ENCODE data around the gene RPP25. TPM values are rescaled to one million over a fixed set of nuclear protein-coding genes. Genes with fewer than 3 reads are reported as not detected.

RPP25 gene
- polyA plus RNA-seq, 2 of the 4 experiments (the other 2 are of a cell fraction) = 8.8 to 13.7 TPM

DNA sequence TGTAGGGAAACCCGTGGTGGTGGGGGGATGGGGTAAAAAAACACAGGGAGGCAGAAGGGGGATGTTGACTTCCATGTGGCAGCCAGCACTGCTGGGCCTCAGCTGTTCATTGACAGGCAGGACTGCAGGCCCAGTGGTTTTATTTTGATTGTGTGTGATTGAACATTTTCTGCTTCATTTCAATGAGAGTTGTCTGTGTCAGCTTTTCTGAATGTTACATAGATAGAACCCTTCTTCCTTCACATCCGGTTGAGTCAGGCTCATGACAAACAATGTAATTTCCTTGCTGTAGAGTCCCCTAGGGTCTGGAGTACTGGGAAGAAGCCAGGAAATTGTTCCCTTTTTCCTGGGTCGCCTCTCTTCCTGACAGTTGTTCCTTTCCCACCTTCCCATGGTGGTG is 8.2 kb upstream of the RPP25 start:
- Histone ChIP-seq H3K4me2 (peak overlapping the region; percentile 31), H3K9me3 (no peaks in the 10 kb centered on the region), H3K4me3 (no peak overlapping the region), H3K4me1 (peaks cover 15% of the 10 kb centered on the region; the same call in 2 of the 3 replicates), H3K27ac (peak overlapping the region in 1 of 2 experiments; percentile 48; a peak in 2 of 6 replicates)
- 25% methylated on average over 3 of the region's 3 CpGs for WGBS (ENCODE audit: missing lambda C conversion rate)
- DNase-seq (ENCODE audit: low read depth in 1 of 2, low spot score in 1 of 2) (no peak), ATAC-seq (peak; percentile 37 to 40; a peak in 2 of 6 replicates), FAIRE-seq (no peak)
- ChIA-PET POLR2A (no interaction called here), CTCF (interaction anchor here (1.1 to 2.8 kb wide), 5 partner anchors 10 to 65 kb away, joined by 3 to 10 read pairs (median 7); no protein-coding TSS in a partner anchor)
- TF ChIP-seq MAFK (IDR thresholded peaks at IDR 0.05; ENCODE audit: partially characterized antibody) (peak; percentile 37), ESRRA (IDR thresholded peaks at IDR 0.05; ENCODE audit: borderline replicate concordance, low read length) (no peak)

GRCh38 chr15:74963213-74963612 is 6.6 kb upstream of the RPP25 start:
- H3K9me3 ChIP-seq = no peaks in the 10 kb centered on the region
- no peak overlapping the region for H3K27ac ChIP-seq
- H3K4me2 ChIP-seq = no peak overlapping the region
- no peak overlapping the region for H3K4me3 ChIP-seq
- TF ChIP-seq TP53 (CRISPR knock-in tag; IDR thresholded peaks at IDR 0.05) (no peak), MAZ (IDR thresholded peaks at IDR 0.05; ENCODE audit: borderline replicate concordance, low read depth, low read length) (no peak), CBX8 (IDR thresholded peaks at IDR 0.05) (no peak), MYC (IDR thresholded peaks at IDR 0.05; ENCODE audit: borderline replicate concordance, low read length) (no peak), KDM1A (IDR thresholded peaks at IDR 0.05; ENCODE audit: low read depth) (no peak), NFE2L2 (conservative IDR thresholded peaks at IDR 0.05; ENCODE audit: low read length) (no peak), CHD2 (IDR thresholded peaks at IDR 0.05; ENCODE audit: low read length, partially characterized antibody) (no peak)
- TF ChIP-seq, protein P1, sequence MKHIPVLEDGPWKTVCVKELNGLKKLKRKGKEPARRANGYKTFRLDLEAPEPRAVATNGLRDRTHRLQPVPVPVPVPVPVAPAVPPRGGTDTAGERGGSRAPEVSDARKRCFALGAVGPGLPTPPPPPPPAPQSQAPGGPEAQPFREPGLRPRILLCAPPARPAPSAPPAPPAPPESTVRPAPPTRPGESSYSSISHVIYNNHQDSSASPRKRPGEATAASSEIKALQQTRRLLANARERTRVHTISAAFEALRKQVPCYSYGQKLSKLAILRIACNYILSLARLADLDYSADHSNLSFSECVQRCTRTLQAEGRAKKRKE (CRISPR knock-in tag; IDR thresholded peaks at IDR 0.05; ENCODE audit: low read depth) = no peak
- TF ChIP-seq, protein P2, sequence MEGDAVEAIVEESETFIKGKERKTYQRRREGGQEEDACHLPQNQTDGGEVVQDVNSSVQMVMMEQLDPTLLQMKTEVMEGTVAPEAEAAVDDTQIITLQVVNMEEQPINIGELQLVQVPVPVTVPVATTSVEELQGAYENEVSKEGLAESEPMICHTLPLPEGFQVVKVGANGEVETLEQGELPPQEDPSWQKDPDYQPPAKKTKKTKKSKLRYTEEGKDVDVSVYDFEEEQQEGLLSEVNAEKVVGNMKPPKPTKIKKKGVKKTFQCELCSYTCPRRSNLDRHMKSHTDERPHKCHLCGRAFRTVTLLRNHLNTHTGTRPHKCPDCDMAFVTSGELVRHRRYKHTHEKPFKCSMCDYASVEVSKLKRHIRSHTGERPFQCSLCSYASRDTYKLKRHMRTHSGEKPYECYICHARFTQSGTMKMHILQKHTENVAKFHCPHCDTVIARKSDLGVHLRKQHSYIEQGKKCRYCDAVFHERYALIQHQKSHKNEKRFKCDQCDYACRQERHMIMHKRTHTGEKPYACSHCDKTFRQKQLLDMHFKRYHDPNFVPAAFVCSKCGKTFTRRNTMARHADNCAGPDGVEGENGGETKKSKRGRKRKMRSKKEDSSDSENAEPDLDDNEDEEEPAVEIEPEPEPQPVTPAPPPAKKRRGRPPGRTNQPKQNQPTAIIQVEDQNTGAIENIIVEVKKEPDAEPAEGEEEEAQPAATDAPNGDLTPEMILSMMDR (IDR thresholded peaks at IDR 0.05) = no peak
- ChIA-PET POLR2A (no interaction called here), CTCF (interaction anchor here (1.2 to 7.9 kb wide), 5 partner anchors 13 to 241 kb away, joined by 3 to 54 read pairs (median 7); no protein-coding TSS in a partner anchor)
- DNase-seq (ENCODE audit: low read depth in 1 of 2, low spot score in 1 of 2) (no peak), ATAC-seq (no peak), FAIRE-seq (no peak)
- 85% methylated on average over 4 of the region's 4 CpGs for WGBS (ENCODE audit: missing lambda C conversion rate)
- H3K4me1 ChIP-seq = peaks cover 21% of the 10 kb centered on the region

DNA sequence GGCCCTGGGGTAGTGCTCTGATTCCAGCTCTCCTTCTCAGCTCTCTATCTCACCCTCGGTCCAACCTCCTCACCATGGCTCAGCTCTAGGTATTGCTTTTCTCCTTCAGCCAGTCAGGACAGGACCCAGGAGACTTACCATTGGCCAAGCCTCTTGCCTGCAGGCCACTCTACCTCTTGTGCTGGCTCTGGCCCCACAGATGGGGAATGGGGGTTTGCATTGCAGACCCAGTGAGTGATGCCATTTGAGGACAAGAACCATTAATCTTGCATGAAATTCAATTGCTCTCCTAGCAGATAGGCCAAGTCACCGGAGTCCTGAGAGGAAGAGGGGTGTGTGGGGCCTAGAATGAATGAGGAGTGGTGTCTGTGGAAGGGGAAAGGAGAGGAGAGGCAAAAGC is 6.1 kb upstream of the RPP25 start:
- H3K4me3 ChIP-seq = no peak overlapping the region
- ChIA-PET POLR2A (no interaction called here), CTCF (interaction anchor here (1.0 to 7.9 kb wide), 6 partner anchors 13 to 242 kb away, joined by 3 to 54 read pairs (median 6); no protein-coding TSS in a partner anchor)
- no peak for TF ChIP-seq KDM1A (IDR thresholded peaks at IDR 0.05; ENCODE audit: low read depth)
- TF ChIP-seq, protein P3, sequence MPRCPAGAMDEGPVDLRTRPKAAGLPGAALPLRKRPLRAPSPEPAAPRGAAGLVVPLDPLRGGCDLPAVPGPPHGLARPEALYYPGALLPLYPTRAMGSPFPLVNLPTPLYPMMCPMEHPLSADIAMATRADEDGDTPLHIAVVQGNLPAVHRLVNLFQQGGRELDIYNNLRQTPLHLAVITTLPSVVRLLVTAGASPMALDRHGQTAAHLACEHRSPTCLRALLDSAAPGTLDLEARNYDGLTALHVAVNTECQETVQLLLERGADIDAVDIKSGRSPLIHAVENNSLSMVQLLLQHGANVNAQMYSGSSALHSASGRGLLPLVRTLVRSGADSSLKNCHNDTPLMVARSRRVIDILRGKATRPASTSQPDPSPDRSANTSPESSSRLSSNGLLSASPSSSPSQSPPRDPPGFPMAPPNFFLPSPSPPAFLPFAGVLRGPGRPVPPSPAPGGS (IDR thresholded peaks at IDR 0.05) = no peak
- TF ChIP-seq, protein P4, sequence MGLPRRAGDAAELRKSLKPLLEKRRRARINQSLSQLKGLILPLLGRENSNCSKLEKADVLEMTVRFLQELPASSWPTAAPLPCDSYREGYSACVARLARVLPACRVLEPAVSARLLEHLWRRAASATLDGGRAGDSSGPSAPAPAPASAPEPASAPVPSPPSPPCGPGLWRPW (IDR thresholded peaks at IDR 0.05) = no peak
- TF ChIP-seq RNF2 (IDR thresholded peaks at IDR 0.05; ENCODE audit: borderline replicate concordance, low read depth) = no peak
- no peak for TF ChIP-seq HEYL (CRISPR knock-in tag; IDR thresholded peaks at IDR 0.05)
- TF ChIP-seq CEBPB (IDR thresholded peaks at IDR 0.05) = no peak
- TF ChIP-seq, protein P5, sequence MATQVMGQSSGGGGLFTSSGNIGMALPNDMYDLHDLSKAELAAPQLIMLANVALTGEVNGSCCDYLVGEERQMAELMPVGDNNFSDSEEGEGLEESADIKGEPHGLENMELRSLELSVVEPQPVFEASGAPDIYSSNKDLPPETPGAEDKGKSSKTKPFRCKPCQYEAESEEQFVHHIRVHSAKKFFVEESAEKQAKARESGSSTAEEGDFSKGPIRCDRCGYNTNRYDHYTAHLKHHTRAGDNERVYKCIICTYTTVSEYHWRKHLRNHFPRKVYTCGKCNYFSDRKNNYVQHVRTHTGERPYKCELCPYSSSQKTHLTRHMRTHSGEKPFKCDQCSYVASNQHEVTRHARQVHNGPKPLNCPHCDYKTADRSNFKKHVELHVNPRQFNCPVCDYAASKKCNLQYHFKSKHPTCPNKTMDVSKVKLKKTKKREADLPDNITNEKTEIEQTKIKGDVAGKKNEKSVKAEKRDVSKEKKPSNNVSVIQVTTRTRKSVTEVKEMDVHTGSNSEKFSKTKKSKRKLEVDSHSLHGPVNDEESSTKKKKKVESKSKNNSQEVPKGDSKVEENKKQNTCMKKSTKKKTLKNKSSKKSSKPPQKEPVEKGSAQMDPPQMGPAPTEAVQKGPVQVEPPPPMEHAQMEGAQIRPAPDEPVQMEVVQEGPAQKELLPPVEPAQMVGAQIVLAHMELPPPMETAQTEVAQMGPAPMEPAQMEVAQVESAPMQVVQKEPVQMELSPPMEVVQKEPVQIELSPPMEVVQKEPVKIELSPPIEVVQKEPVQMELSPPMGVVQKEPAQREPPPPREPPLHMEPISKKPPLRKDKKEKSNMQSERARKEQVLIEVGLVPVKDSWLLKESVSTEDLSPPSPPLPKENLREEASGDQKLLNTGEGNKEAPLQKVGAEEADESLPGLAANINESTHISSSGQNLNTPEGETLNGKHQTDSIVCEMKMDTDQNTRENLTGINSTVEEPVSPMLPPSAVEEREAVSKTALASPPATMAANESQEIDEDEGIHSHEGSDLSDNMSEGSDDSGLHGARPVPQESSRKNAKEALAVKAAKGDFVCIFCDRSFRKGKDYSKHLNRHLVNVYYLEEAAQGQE (IDR thresholded peaks at IDR 0.05) = no peak
- TF ChIP-seq RCOR1 (IDR thresholded peaks at IDR 0.05; ENCODE audit: low read depth, low read length) = no peak
- TF ChIP-seq HOXA7 (CRISPR knock-in tag; IDR thresholded peaks at IDR 0.05) = no peak
- no peak for TF ChIP-seq FOSL2 (IDR thresholded peaks at IDR 0.05)
- TF ChIP-seq FOSL2 (CRISPR knock-in tag; IDR thresholded peaks at IDR 0.05) = no peak
- no peak overlapping the region for H3K4me2 ChIP-seq
- H3K4me1 ChIP-seq = peaks cover 26% of the 10 kb centered on the region
- no peaks in the 10 kb centered on the region for H3K9me3 ChIP-seq
- DNase-seq (ENCODE audit: low read depth in 1 of 2, low spot score in 1 of 2) (no peak), FAIRE-seq (no peak), ATAC-seq (0 out of 6 replicates have a peak, but pooled peaks of 1 of the 2 experiments have one; percentile 5)
- WGBS (ENCODE audit: missing lambda C conversion rate) = 70% methylated on average over 2 of the region's 2 CpGs
- H3K27ac ChIP-seq = no peak overlapping the region
